PC-3 (cell line): ENCODE data around the gene SVIL.

Experiments
- CTCF ChIP-seq: fragments of 300-600 bp; sonication (generic); conservative IDR thresholded peaks from 2 replicates; pipeline ENCODE4 v1.5.1; 2017; ENCODE audit warnings: antibody characterized with exemption, low read depth, mild to moderate bottlenecking, low read length
- EZH2 ChIP-seq: fragments of 300-600 bp; sonication (generic); IDR thresholded peaks from one replicate; pipeline ENCODE4 v1.6.1; 2017; ENCODE audit warnings: antibody characterized with exemption, mild to moderate bottlenecking, low read length; ENCODE audit not compliant: unreplicated experiment
- EZH2phosphoT487 ChIP-seq: fragments of 300-600 bp; sonication (generic); IDR thresholded peaks from 2 replicates; pipeline ENCODE4 v1.6.1; 2018; ENCODE audit warnings: mild to moderate bottlenecking, antibody characterized with exemption, low read length, borderline replicate concordance

- peak; percentile 37; the same call in 1 of the 2 replicates for TF ChIP-seq CTCF
- TF ChIP-seq EZH2phosphoT487, result no peak
- no peak for TF ChIP-seq EZH2
Measured at GRCh38 chr10:29465384-29465783, 169.4 kb downstream of the SVIL start.
